Upper lobe of left lung (tissue), 4 donors: ENCODE results near the gene OR2W1.

Source experiments
- CTCF ChIP-seq, 6 experiments: fragments of 450-650 bp in 4 of 6; fragments of 200-600 bp in 2 of 6; sonication (generic) in 2 of 6; IDR thresholded peaks; one replicate each; pipeline ENCODE4 v1.5.1; 2016 to 2019; ENCODE audit warnings: antibody characterized with exemption in 6 of 6
- EP300 ChIP-seq, 4 donors: sonication (generic); formaldehyde crosslinking; IDR thresholded peaks; one replicate each; pipeline ENCODE4 v1.5.1; 2017; ENCODE audit warnings: antibody characterized with exemption in 4 of 4, control low read depth in 2 of 4
- POLR2A ChIP-seq, 4 donors: fragments of 450-650 bp; IDR thresholded peaks; one replicate each; pipeline ENCODE4 v1.5.1; 2016 to 2017; ENCODE audit warnings: antibody characterized with exemption in 4 of 4, mild to moderate bottlenecking in 2 of 4
- POLR2AphosphoS5 ChIP-seq, 2 donors: sonication (generic); formaldehyde crosslinking; IDR thresholded peaks; one replicate each; pipeline ENCODE4 v1.5.1; 2017; ENCODE audit warnings: antibody characterized with exemption in 2 of 2

DNA sequence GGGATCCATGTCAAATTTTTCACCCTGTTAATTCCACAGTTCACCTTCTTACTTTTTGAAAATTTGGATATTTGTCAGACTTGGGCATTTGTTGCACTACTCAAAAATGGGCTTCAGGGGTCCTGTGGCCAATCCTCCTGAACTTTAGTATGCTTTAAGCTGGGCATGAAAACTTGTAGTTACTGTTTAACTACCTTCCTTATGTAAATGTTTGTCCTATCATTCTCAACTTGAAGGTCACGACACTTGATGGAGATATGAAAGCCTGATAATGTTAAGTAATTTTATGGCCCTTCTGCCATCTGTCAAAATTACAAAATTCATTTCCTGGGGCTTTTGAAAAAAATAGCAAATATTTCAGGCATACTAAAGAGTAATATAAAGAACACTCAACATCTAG lies 35.6 kb downstream of the OR2W1 start:
- no peak for TF ChIP-seq CTCF (IDR thresholded peaks at IDR 0.05)
- TF ChIP-seq POLR2A (IDR thresholded peaks at IDR 0.05) = no peak
- no peak for TF ChIP-seq POLR2AphosphoS5 (IDR thresholded peaks at IDR 0.05)
- TF ChIP-seq EP300 (IDR thresholded peaks at IDR 0.05) = no peak
